Mesenchymal stem cell (in vitro differentiated cells and primary cell): Measurements from ENCODE around the gene ZNF724. TPM values are rescaled to one million over a fixed set of nuclear protein-coding genes. Genes with fewer than 3 reads are reported as not detected.

ENCODE experiments used
- DNase-seq: peaks from one replicate; pipeline ENCODE4 v3.0.0-alpha.2; 2013
- H2AFZ ChIP-seq: one replicate; pipeline ENCODE4 v1.6.1; 2013; ENCODE audit warnings: low read depth, mild to moderate bottlenecking, control low read depth, inconsistent platforms, low read length, moderate library complexity
- H2AK5ac ChIP-seq: 2 replicates; pipeline ENCODE4 v1.6.1; 2013; ENCODE audit warnings: low read length, moderate library complexity, mild to moderate bottlenecking, inconsistent platforms; ENCODE audit not compliant: severe bottlenecking
- H2BK120ac ChIP-seq: one replicate; pipeline ENCODE4 v1.6.1; 2013; ENCODE audit warnings: low read depth, mild to moderate bottlenecking, inconsistent platforms, low read length, moderate library complexity
- H2BK12ac ChIP-seq, 2 experiments: one replicate each; pipeline ENCODE4 v1.6.1; 2013; ENCODE audit warnings: inconsistent platforms in 2 of 2, low read length in 2 of 2, mild to moderate bottlenecking in 2 of 2, moderate library complexity in 2 of 2, control low read depth in 1 of 2
- H2BK15ac ChIP-seq: one replicate; pipeline ENCODE4 v1.6.1; 2013; ENCODE audit warnings: mild to moderate bottlenecking, low read depth, inconsistent platforms; ENCODE audit not compliant: poor library complexity, severe bottlenecking
- H2BK5ac ChIP-seq: 2 replicates; pipeline ENCODE4 v1.6.1; 2013; ENCODE audit warnings: low read depth, mild to moderate bottlenecking, low read length, control low read depth, inconsistent platforms; ENCODE audit not compliant: poor library complexity, severe bottlenecking
- H3K14ac ChIP-seq, 2 experiments: one replicate each; pipeline ENCODE4 v1.6.1; 2013; ENCODE audit warnings: inconsistent platforms in 2 of 2, low read length in 2 of 2, control low read depth in 1 of 2, mild to moderate bottlenecking in 1 of 2, moderate library complexity in 1 of 2
- H3K18ac ChIP-seq, 2 experiments: one replicate each; pipeline ENCODE4 v1.6.1; 2013; ENCODE audit warnings: inconsistent platforms in 2 of 2, low read length in 2 of 2, control low read depth in 1 of 2, low read depth in 1 of 2, mild to moderate bottlenecking in 1 of 2
- H3K23ac ChIP-seq, 2 experiments: one replicate each; pipeline ENCODE4 v1.6.1; 2013; ENCODE audit warnings: inconsistent platforms in 2 of 2, low read length in 2 of 2, mild to moderate bottlenecking in 2 of 2, moderate library complexity in 2 of 2, control low read depth in 1 of 2
- H3K27ac ChIP-seq: 2 replicates; pipeline ENCODE4 v1.5.1; 2013; ENCODE audit warnings: mild to moderate bottlenecking, moderate library complexity, low read length, control low read depth, inconsistent platforms; ENCODE audit not compliant: poor library complexity, severe bottlenecking
- H3K27me3 ChIP-seq, 2 experiments: 2 replicates each; pipeline versions ENCODE4 v1.6.1 to v1.7.0; 2013; ENCODE audit warnings: low read length in 2 of 2, mild to moderate bottlenecking in 2 of 2, moderate library complexity in 2 of 2, control low read depth in 1 of 2, inconsistent platforms in 1 of 2; ENCODE audit not compliant: control insufficient read depth in 1 of 2, insufficient read depth in 1 of 2
- H3K36me3 ChIP-seq, 2 experiments: 2 replicates each; pipeline versions ENCODE4 v1.6.1 to v1.7.0; 2013; ENCODE audit warnings: low read length in 2 of 2, control low read depth in 1 of 2, inconsistent platforms in 1 of 2, low read depth in 1 of 2, mild to moderate bottlenecking in 1 of 2; ENCODE audit not compliant: insufficient read depth in 2 of 2, control insufficient read depth in 1 of 2
- H3K4ac ChIP-seq, 2 experiments: one replicate each; pipeline ENCODE4 v1.6.1; 2013; ENCODE audit warnings: inconsistent platforms in 2 of 2, low read length in 2 of 2, mild to moderate bottlenecking in 2 of 2, moderate library complexity in 2 of 2, control low read depth in 1 of 2, low read depth in 1 of 2
- H3K4me1 ChIP-seq: 2 replicates; pipeline ENCODE4 v1.6.1; 2013; ENCODE audit warnings: low read depth, low read length, control low read depth; ENCODE audit not compliant: control insufficient read depth, insufficient read depth
- H3K4me2 ChIP-seq: 2 replicates; pipeline ENCODE4 v1.6.1; 2013; ENCODE audit warnings: low read length, mild to moderate bottlenecking, inconsistent platforms; ENCODE audit not compliant: poor library complexity, severe bottlenecking
- H3K4me3 ChIP-seq, 2 experiments: 2 replicates each; pipeline versions ENCODE4 v1.5.1 to v1.7.0; 2013; ENCODE audit warnings: low read length in 2 of 2, mild to moderate bottlenecking in 2 of 2, control low read depth in 1 of 2, low read depth in 1 of 2; ENCODE audit not compliant: insufficient read depth in 1 of 2
- H3K79me1 ChIP-seq: replicated peaks from 2 replicates; pipeline ENCODE4 v1.6.1; 2013; ENCODE audit warnings: mild to moderate bottlenecking, control low read depth, low read length, inconsistent platforms; ENCODE audit not compliant: poor library complexity, severe bottlenecking
- H3K9ac ChIP-seq: 2 replicates; pipeline ENCODE4 v1.7.0; 2013; ENCODE audit warnings: mild to moderate bottlenecking, low read length, moderate library complexity
- H3K9me3 ChIP-seq: 2 replicates; pipeline ENCODE4 v1.7.0; 2013; ENCODE audit warnings: mild to moderate bottlenecking, low read length; ENCODE audit not compliant: control insufficient read depth
- H4K8ac ChIP-seq: one replicate; pipeline ENCODE4 v1.6.1; 2013; ENCODE audit warnings: inconsistent platforms, mild to moderate bottlenecking, low read length, moderate library complexity
- H4K91ac ChIP-seq: one replicate; pipeline ENCODE4 v1.6.1; 2013; ENCODE audit warnings: mild to moderate bottlenecking, low read length, inconsistent platforms
- WGBS: methylation state at CpG from one replicate; pipeline ENCODE4 v1.1.7; 2013; ENCODE audit warnings: mixed read lengths; 5-methylcytosine and 5-hydroxymethylcytosine counted together
- small RNA-seq: library from polyadenylated mRNA; stranded (forward); fragments of <200 nt; extraction: miRNeasy Mini kit (QIAGEN cat#:217004); gene quantifications from one replicate; pipeline ENCODE3, GENCODE V24; 2013; ENCODE audit warnings: low read depth

ZNF724 gene

DNA sequence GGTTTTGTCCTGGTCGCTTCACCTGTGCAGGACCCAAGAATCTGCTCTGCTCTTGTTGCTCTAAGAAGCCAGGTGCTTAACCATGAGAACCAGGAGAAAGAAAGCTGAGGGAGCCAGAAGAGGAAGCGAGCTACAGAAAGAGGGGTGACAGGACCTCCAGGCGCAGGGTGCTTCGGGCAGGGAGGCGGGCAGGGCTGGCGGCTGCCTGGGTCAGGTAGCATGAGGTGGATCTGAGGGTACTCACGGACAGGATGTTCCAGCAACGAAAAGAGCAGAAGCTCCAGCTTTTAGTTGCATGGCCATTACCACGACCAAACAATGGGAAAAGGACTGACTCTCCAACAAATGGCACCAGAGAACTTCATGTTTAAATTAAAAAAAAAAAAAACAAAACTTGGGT lies 59.9 kb downstream of the ZNF724 start:
- H2AFZ ChIP-seq: peak overlapping the region; percentile 14
- no peaks in the 10 kb centered on the region for H3K4me1 ChIP-seq
- no peak overlapping the region for H2BK120ac ChIP-seq
- 76% methylated on average over 9 of the region's 9 CpGs for WGBS
- no peak overlapping the region for H3K23ac ChIP-seq
- no peak overlapping the region for H2AK5ac ChIP-seq
- no peak overlapping the region for H4K8ac ChIP-seq
- H3K27ac ChIP-seq: no peak overlapping the region
- H3K4me2 ChIP-seq: no peak overlapping the region
- no peaks in the 10 kb centered on the region for H3K36me3 ChIP-seq
- no peak overlapping the region for H3K4me3 ChIP-seq
- no peaks in the 10 kb centered on the region for H3K79me1 ChIP-seq
- no peak overlapping the region for H3K9ac ChIP-seq
- H3K9me3 ChIP-seq: peaks cover 19% of the 10 kb centered on the region
- H2BK15ac ChIP-seq: no peak overlapping the region
- no peak overlapping the region for H2BK12ac ChIP-seq
- no peak overlapping the region for H2BK5ac ChIP-seq
- no peak overlapping the region for H3K14ac ChIP-seq
- no peak overlapping the region for H3K18ac ChIP-seq
- no peak overlapping the region for H3K4ac ChIP-seq
- no peaks in the 10 kb centered on the region for H3K27me3 ChIP-seq
- no peak overlapping the region for H4K91ac ChIP-seq
- DNase-seq: no peak

DNA sequence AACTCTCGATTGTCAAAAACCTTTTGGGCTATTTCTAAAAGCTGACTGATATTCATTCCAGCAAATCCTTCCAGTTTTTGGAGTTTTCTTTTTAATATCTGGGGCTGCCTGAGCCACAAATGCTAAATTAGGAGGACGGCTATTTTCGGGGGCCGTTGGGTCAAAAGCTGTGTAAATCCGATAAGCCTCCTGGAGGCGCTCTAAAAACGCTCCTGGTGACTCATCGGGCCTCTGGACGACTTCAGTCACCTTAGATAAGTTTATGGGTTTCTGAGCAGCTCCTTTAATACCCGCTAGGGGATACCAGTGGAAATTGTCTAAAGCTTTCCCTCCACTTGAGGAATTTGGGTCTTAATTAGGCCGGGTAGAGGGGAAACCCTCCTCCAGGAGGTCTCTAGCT lies 66.9 kb downstream of the ZNF724 start:
- no peak overlapping the region for H4K8ac ChIP-seq
- DNase-seq: no peak
- H2AFZ ChIP-seq: no peak overlapping the region
- no peak overlapping the region for H2BK12ac ChIP-seq
- no peak overlapping the region for H2BK5ac ChIP-seq
- no peak overlapping the region for H4K91ac ChIP-seq
- WGBS: 79% methylated on average over 11 of the region's 11 CpGs
- no peak overlapping the region for H3K4ac ChIP-seq
- H2AK5ac ChIP-seq: no peak overlapping the region
- H3K36me3 ChIP-seq: no peaks in the 10 kb centered on the region
- H3K79me1 ChIP-seq: no peaks in the 10 kb centered on the region
- H3K23ac ChIP-seq: no peak overlapping the region
- no peak overlapping the region for H3K9ac ChIP-seq
- peaks cover 60% of the 10 kb centered on the region for H3K9me3 ChIP-seq
- no peak overlapping the region for H3K18ac ChIP-seq
- no peak overlapping the region for H3K14ac ChIP-seq
- no peak overlapping the region for H3K4me2 ChIP-seq
- no peaks in the 10 kb centered on the region for H3K27me3 ChIP-seq
- H2BK15ac ChIP-seq: no peak overlapping the region
- H3K27ac ChIP-seq: no peak overlapping the region
- H3K4me1 ChIP-seq: no peaks in the 10 kb centered on the region
- H2BK120ac ChIP-seq: no peak overlapping the region
- no peak overlapping the region for H3K4me3 ChIP-seq

Small RNA genes lying within 50 kb of the gene (small RNA-seq; reads per million reads assigned to genes)
- not detected for gene VN1R91P
